AG09319 (cell line): ENCODE measurements around the gene HIF1AN.

ENCODE experiments used
- DNase-seq: peaks from one replicate; pipeline ENCODE4 v3.0.0-alpha.2; 2010; ENCODE audit warnings: low read depth; ENCODE audit errors: extremely low read depth
- CTCF ChIP-seq: IDR thresholded peaks from 2 replicates; pipeline ENCODE4 v1.5.1; 2011; ENCODE audit warnings: low read depth, mild to moderate bottlenecking, inconsistent platforms, low read length, moderate library complexity

Gene HIF1AN

DNA sequence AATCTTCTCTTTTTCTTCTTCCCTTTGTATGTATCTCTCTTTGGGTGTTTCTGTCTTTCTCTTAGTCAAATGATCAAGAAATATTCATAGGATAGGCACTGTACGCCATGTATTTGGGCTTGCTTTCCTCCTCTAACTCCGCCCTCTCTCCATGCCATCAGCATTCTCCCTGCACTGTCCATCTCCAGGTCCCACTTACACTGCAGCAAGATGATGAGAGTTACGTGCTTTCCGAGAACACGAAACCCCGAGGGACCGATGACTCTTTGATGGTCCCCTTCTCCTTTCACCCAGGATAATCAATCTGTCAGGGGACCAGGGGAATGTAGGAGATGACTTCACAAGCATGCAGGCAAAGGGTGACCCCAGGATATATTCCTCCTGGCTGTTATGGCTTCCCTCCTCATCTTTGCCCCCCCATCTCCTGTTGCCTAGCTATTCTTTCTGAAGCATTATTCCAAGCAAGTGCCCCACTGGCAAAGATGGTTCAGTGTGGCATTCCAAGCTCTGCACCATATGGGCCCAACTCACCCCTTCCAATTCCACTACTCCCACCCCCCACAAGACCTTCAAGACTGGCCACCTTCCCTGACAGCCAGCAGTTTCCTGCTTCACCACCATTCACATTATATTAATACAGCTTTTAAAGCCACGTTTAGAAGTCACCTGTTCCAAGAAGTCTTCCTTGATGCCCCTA, 40.0 kb downstream of the HIF1AN start:
- DNase-seq = no peak
- TF ChIP-seq CTCF = no peak

GRCh38 chr10:100576282-100576635, 40.5 kb downstream of the HIF1AN start:
- no peak for DNase-seq
- TF ChIP-seq CTCF = no peak

DNA sequence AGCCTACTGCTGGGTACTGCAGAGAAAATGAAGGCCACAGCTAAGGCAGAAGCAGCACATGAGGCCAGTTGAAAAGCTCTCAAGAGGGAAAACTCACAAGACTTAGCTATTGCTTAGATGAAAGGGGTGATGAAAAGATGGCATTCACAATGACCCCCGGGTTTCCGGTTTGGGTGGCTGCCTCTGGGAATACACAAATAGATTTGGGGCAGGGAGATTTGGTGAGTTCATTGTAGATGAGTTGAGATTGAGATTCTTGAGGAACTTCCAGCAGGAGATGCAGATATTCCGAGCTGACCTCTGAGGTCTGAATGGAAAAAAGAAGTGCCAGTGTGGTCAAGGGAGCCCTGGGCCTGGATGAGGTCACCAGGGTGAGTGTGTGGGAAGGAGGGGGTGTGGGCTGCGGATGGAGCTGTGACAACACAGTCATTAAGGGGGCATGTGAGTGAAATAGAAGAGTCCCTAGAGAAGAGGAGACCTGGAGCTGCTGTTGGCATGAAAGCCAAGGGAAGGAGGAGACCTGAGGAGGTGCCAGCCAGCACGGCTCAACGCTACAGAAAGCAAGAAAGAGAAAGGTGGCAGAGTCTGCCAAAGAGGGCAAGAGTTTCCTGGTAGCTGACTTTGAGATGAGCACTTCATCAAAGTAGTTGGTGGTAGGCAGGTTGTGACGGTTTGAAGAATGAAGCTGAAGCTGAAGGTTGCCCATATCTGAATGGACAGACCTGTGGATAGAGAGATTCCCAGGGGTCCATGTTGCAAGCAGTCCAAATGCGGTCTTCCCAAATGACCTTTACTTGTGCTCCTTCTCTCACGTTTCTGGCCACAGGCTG, 43.7 kb downstream of the HIF1AN start:
- no peak for TF ChIP-seq CTCF
- no peak for DNase-seq

- no peak for DNase-seq
- no peak for TF ChIP-seq CTCF
Measured at GRCh38 chr10:100586959-100587358, 51.2 kb downstream of the HIF1AN start.

DNA sequence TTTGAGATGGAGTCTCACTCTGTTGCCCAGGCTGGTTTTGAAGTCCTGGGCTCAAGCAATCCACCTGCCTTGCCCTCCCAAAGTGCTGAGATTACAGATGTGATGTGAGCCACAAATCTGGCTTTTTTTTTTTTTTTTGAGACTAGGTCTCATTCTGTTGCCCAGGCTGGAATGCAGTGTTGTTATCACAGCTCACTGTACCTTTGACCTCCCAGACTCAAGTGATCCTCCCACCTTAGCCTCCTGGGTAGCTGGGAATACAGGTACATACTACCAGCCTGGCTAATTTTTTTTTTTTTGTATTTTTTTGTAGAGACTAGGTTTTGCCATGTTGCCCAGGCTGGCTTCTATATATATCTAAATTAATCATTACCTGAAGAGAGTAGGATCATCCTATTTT, 62.4 kb downstream of the HIF1AN start:
- no peak for TF ChIP-seq CTCF

DNA sequence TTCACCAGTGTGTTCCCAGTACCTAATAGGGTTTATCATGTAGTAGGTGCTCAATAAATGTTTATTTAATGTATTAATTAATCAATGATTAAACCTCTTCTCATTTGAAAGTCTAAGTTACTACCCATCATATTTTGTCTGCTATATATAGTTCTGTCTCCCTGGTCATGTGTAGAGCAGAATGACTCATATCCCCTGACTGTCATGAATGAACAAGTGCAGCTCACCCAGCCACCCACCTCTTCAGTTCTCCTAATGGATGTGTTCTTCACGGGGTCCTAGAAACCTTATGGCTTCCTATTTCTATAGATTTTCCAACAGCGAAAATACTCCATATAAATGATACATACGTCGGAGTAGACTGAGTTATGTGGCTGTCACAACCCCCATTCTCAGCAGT, 64.5 kb downstream of the HIF1AN start:
- TF ChIP-seq CTCF = no peak
- no peak for DNase-seq

More for the DNA sequence above, 62.4 kb downstream of the HIF1AN start:
- no peak for DNase-seq

- no peak for TF ChIP-seq CTCF
- DNase-seq = no peak
Measured at GRCh38 chr10:100607439-100607838, 71.7 kb downstream of the HIF1AN start.
